GM10266 (cell line): ENCODE measurements around the gene PAFAH1B1.
"Not testable (repeated sequence)": the region's sequence is repeated elsewhere in the genome, so short reads cannot be mapped to it uniquely, and the experiment has no call there.

Source experiments
- DNase-seq: peaks from one replicate; pipeline ENCODE4 v3.0.0; 2012; ENCODE audit errors: extremely low spot score
- CTCF ChIP-seq: IDR thresholded peaks from 2 replicates; pipeline ENCODE4 v1.5.1; 2012; ENCODE audit warnings: mild to moderate bottlenecking, low read depth; ENCODE audit not compliant: control insufficient read depth, insufficient read depth; ENCODE audit errors: missing control alignments

Gene PAFAH1B1

GRCh38 chr17:2612630-2613029 lies 19.2 kb downstream of the PAFAH1B1 start:
- TF ChIP-seq CTCF = no peak

GRCh38 chr17:2613089-2613808 lies 19.8 kb downstream of the PAFAH1B1 start:
- DNase-seq = no peak
- TF ChIP-seq CTCF = no peak

More at GRCh38 chr17:2612630-2613029, 19.2 kb downstream of the PAFAH1B1 start:
- no peak for DNase-seq

- DNase-seq = no peak
- TF ChIP-seq CTCF = no peak
Observed at GRCh38 chr17:2615882-2616281, 22.4 kb downstream of the PAFAH1B1 start.

- DNase-seq = no peak
Observed at GRCh38 chr17:2621241-2621640, 27.8 kb downstream of the PAFAH1B1 start.

GRCh38 chr17:2621951-2622405 lies 28.5 kb downstream of the PAFAH1B1 start:
- DNase-seq = not testable (repeated sequence)

More at GRCh38 chr17:2621241-2621640, 27.8 kb downstream of the PAFAH1B1 start:
- TF ChIP-seq CTCF = no peak

GRCh38 chr17:2622721-2623301 lies 29.4 kb downstream of the PAFAH1B1 start:
- DNase-seq = not testable (repeated sequence)

- DNase-seq = no peak
- no peak for TF ChIP-seq CTCF
Observed at GRCh38 chr17:2624292-2624731, 30.9 kb downstream of the PAFAH1B1 start.

GRCh38 chr17:2626626-2627219 lies 33.3 kb downstream of the PAFAH1B1 start:
- not testable (repeated sequence) for DNase-seq

GRCh38 chr17:2628922-2629321 lies 35.5 kb downstream of the PAFAH1B1 start:
- not testable (repeated sequence) for DNase-seq
